K562 (cell line): ENCODE measurements around the gene ZNF302. TPM values are rescaled to one million over a fixed set of nuclear protein-coding genes. Genes with fewer than 3 reads are reported as not detected.
A peak's percentile ranks its signal among the peaks of the same experiment; 100 is the strongest.

Experiments
- ARID1B ChIP-seq: fragments of 450-650 bp; IDR thresholded peaks from 2 replicates; pipeline ENCODE4 v1.6.1; 2016; ENCODE audit warnings: antibody characterized with exemption, mild to moderate bottlenecking, inconsistent platforms
- CAMTA2 ChIP-seq: fragments of 250-450 bp; sonication (Bioruptor Pico); conservative IDR thresholded peaks from 2 replicates; pipeline ENCODE4 v1.5.1; 2022
- CBX3 ChIP-seq, 2 experiments: IDR thresholded peaks; 1 replicate in 1 of 2; 2 replicates in 1 of 2; pipeline ENCODE4 v1.6.1; 2012; ENCODE audit warnings: inconsistent platforms in 2 of 2, low read length in 2 of 2, borderline replicate concordance in 1 of 2, control low read depth in 1 of 2
- CC2D1A ChIP-seq: fragments of 450-650 bp; IDR thresholded peaks from 2 replicates; pipeline ENCODE4 v1.6.1; 2017; ENCODE audit warnings: mild to moderate bottlenecking
- DACH1 ChIP-seq: fragments of 450-650 bp; IDR thresholded peaks from 2 replicates; pipeline ENCODE4 v1.6.1; 2018; ENCODE audit not compliant: partially characterized antibody
- ERF ChIP-seq: fragments of 450-650 bp; formaldehyde crosslinking; IDR thresholded peaks from 2 replicates; pipeline ENCODE4 v1.4.0; 2020; ENCODE audit warnings: mild to moderate bottlenecking, mixed read lengths
- GATA2 ChIP-seq: sonication (generic); formaldehyde crosslinking; IDR thresholded peaks from 2 replicates; pipeline ENCODE4 v1.4.0; 2020; ENCODE audit warnings: mild to moderate bottlenecking, missing genetic modification reagents
- HDAC6 ChIP-seq: IDR thresholded peaks from 2 replicates; pipeline ENCODE4 v1.6.1; 2012; ENCODE audit warnings: low read depth, mild to moderate bottlenecking, control low read depth, inconsistent platforms, low read length, moderate library complexity
- HNRNPH1 ChIP-seq: fragments of 200-400 bp; formaldehyde crosslinking; optimal IDR thresholded peaks from 2 replicates; pipeline ENCODE3; 2017; ENCODE audit warnings: low read depth, mild to moderate bottlenecking, low read length, moderate library complexity
- MYBL2 ChIP-seq, 2 experiments: fragments of 450-650 bp in 1 of 2; sonication (generic) in 1 of 2; formaldehyde crosslinking in 1 of 2; IDR thresholded peaks; 2 replicates each; pipeline versions ENCODE4 v1.6.1 to v1.8.1; 2017 to 2022; ENCODE audit warnings: borderline replicate concordance in 1 of 2, inconsistent platforms in 1 of 2, low read depth in 1 of 2, mild to moderate bottlenecking in 1 of 2, missing genetic modification reagents in 1 of 2, moderate library complexity in 1 of 2
- NFIX ChIP-seq: fragments of 250-450 bp; sonication (Bioruptor Pico); IDR thresholded peaks from 2 replicates; pipeline ENCODE4 v1.4.0; 2020; ENCODE audit warnings: low read depth, mild to moderate bottlenecking, moderate library complexity
- STAT5A ChIP-seq: IDR thresholded peaks from 2 replicates; pipeline ENCODE4 v1.6.1; 2012; ENCODE audit warnings: low read length, inconsistent platforms, borderline replicate concordance
- ZFP36 ChIP-seq: fragments of 150-350 bp; IDR thresholded peaks from 2 replicates; pipeline ENCODE4 v1.6.1; 2018; ENCODE audit warnings: low read length, low read depth; ENCODE audit not compliant: partially characterized antibody
- ZNF146 ChIP-seq: IDR thresholded peaks from one replicate; pipeline ENCODE4 v1.6.1; 2018; ENCODE audit warnings: missing compliant biosample characterization; ENCODE audit not compliant: unreplicated experiment
- ZNF282 ChIP-seq: sonication (generic); formaldehyde crosslinking; IDR thresholded peaks from 2 replicates; pipeline ENCODE4 v1.8.1; 2023; ENCODE audit warnings: missing genetic modification reagents
- ZNF77 ChIP-seq: fragments of 250-450 bp; sonication (Bioruptor Pico); IDR thresholded peaks from 2 replicates; pipeline ENCODE4 v1.5.0; 2020
- ZSCAN29 ChIP-seq: fragments of 450-650 bp; IDR thresholded peaks from 2 replicates; pipeline ENCODE4 v1.6.1; 2017
- polyA plus RNA-seq, 8 experiments: library from polyadenylated mRNA; depleted of rRNA in 4 of 8; stranded (reverse) in 5 of 8; unstranded in 3 of 8; fragments of >200 nt; fragmentation: Nextera tagmentation in 2 of 8; fragmentation: Illumina TruSeq in 1 of 8; extraction: Ambion mirVana in 2 of 8; extraction: Trizol in 1 of 8; gene quantifications; 2 replicates each; pipeline versions ENCODE4 v1.2.1 to v1.2.3, GENCODE V29; 2011 to 2014; ENCODE audit warnings: inconsistent platforms in 1 of 8, missing spikeins in 1 of 8
- total RNA-seq, 7 experiments: library from RNA; depleted of rRNA in 6 of 7; stranded (reverse); fragments of >200 nt in 6 of 7; fragmentation: Illumina TruSeq in 2 of 7; extraction: Trizol in 2 of 7; gene quantifications; 2 replicates each; pipeline versions ENCODE4 v1.2.1 to v1.2.3, GENCODE V29; 2011 to 2021; ENCODE audit warnings: low replicate concordance in 1 of 7
- TF ChIP-seq, protein P1 (sequence below): sonication (generic); formaldehyde crosslinking; IDR thresholded peaks from 2 replicates; pipeline ENCODE4 v1.8.0; 2022; ENCODE audit warnings: missing genetic modification reagents, mild to moderate bottlenecking, moderate library complexity, borderline replicate concordance
- TF ChIP-seq, protein P2 (sequence below): sonication (generic); formaldehyde crosslinking; IDR thresholded peaks from 2 replicates; pipeline ENCODE4 v1.8.1; 2023; ENCODE audit warnings: mild to moderate bottlenecking, missing genetic modification reagents
- TF ChIP-seq, protein P3 (sequence below): sonication (generic); formaldehyde crosslinking; IDR thresholded peaks from 2 replicates; pipeline ENCODE4 v1.8.0; 2023; ENCODE audit warnings: mild to moderate bottlenecking, missing genetic modification reagents
- TF ChIP-seq, protein P4 (sequence below): fragments of 250-450 bp; sonication (Bioruptor Pico); IDR thresholded peaks from 2 replicates; pipeline ENCODE4 v1.4.0; 2020

ZNF302 gene
- total and polyA plus RNA-seq, 9 of the 15 experiments (the other 6 are each of a cell fraction or from before 2014, with no cell fraction given) = 0.08 to 1.0 (median 0.27) TPM; not detected in 1

DNA sequence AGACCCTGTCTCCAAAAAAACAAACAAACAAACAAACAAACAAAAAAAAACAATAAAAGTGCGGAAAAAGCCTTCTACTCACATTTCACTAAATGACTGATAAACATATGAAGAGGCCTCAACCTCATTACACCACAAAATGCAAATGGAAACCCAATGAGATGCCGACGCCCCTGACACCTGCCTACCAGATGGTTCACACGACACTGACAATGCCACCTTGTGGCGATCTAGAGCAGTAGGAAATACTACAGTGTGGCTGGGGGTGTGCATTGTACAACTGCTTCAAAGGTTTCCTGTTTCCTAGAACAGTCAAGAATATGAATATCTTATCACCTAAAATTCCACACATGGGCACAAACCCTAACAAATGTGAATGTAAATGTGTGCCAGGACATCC is 14.6 kb upstream of the ZNF302 start (continued):
- no peak for TF ChIP-seq CAMTA2 (CRISPR knock-in tag)
- no peak for TF ChIP-seq MYBL2 (IDR thresholded peaks at IDR 0.05; ENCODE audit: low read depth)
- no peak for TF ChIP-seq MYBL2 (CRISPR knock-in tag; IDR thresholded peaks at IDR 0.05; ENCODE audit: borderline replicate concordance)
- TF ChIP-seq, protein P1, sequence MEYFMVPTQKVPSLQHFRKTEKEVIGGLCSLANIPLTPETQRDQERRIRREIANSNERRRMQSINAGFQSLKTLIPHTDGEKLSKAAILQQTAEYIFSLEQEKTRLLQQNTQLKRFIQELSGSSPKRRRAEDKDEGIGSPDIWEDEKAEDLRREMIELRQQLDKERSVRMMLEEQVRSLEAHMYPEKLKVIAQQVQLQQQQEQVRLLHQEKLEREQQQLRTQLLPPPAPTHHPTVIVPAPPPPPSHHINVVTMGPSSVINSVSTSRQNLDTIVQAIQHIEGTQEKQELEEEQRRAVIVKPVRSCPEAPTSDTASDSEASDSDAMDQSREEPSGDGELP = no peak
- no peak for TF ChIP-seq ARID1B
- TF ChIP-seq CBX3 (IDR thresholded peaks at IDR 0.05; ENCODE audit: borderline replicate concordance in 1 of 2, low read length in 2 of 2) = 0 out of 3 replicates have a peak, but pooled peaks of 1 of the 2 experiments have one; percentile 57
- TF ChIP-seq ZNF77 (CRISPR knock-in tag) = no peak
- TF ChIP-seq ZSCAN29 = no peak
- TF ChIP-seq GATA2 (CRISPR knock-in tag) = no peak
- TF ChIP-seq, protein P2, sequence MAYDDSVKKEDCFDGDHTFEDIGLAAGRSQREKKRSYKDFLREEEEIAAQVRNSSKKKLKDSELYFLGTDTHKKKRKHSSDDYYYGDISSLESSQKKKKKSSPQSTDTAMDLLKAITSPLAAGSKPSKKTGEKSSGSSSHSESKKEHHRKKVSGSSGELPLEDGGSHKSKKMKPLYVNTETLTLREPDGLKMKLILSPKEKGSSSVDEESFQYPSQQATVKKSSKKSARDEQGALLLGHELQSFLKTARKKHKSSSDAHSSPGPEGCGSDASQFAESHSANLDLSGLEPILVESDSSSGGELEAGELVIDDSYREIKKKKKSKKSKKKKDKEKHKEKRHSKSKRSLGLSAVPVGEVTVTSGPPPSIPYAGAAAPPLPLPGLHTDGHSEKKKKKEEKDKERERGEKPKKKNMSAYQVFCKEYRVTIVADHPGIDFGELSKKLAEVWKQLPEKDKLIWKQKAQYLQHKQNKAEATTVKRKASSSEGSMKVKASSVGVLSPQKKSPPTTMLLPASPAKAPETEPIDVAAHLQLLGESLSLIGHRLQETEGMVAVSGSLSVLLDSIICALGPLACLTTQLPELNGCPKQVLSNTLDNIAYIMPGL (CRISPR knock-in tag) = no peak
- TF ChIP-seq ZNF146 (CRISPR knock-in tag) = no peak
- TF ChIP-seq ZNF282 = no peak
- TF ChIP-seq HDAC6 = no peak
- no peak for TF ChIP-seq ERF (CRISPR knock-in tag)
- no peak for TF ChIP-seq CC2D1A
- TF ChIP-seq HNRNPH1 = no peak
- no peak for TF ChIP-seq DACH1
- no peak for TF ChIP-seq ZFP36
- TF ChIP-seq, protein P3, sequence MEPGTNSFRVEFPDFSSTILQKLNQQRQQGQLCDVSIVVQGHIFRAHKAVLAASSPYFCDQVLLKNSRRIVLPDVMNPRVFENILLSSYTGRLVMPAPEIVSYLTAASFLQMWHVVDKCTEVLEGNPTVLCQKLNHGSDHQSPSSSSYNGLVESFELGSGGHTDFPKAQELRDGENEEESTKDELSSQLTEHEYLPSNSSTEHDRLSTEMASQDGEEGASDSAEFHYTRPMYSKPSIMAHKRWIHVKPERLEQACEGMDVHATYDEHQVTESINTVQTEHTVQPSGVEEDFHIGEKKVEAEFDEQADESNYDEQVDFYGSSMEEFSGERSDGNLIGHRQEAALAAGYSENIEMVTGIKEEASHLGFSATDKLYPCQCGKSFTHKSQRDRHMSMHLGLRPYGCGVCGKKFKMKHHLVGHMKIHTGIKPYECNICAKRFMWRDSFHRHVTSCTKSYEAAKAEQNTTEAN = no peak
- TF ChIP-seq STAT5A = no peak
- TF ChIP-seq, protein P4, sequence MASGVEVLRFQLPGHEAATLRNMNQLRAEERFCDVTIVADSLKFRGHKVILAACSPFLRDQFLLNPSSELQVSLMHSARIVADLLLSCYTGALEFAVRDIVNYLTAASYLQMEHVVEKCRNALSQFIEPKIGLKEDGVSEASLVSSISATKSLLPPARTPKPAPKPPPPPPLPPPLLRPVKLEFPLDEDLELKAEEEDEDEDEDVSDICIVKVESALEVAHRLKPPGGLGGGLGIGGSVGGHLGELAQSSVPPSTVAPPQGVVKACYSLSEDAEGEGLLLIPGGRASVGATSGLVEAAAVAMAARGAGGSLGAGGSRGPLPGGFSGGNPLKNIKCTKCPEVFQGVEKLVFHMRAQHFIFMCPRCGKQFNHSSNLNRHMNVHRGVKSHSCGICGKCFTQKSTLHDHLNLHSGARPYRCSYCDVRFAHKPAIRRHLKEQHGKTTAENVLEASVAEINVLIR (CRISPR knock-in tag) = no peak
- no peak for TF ChIP-seq NFIX (CRISPR knock-in tag)
